ENCODE measurements around the gene B3GALNT1. TPM values are rescaled to one million over a fixed set of nuclear protein-coding genes. Genes with fewer than 3 reads are reported as not detected.

Gene B3GALNT1
- total RNA-seq, 1 donor from 2014 or later: 0.32 TPM

DNA sequence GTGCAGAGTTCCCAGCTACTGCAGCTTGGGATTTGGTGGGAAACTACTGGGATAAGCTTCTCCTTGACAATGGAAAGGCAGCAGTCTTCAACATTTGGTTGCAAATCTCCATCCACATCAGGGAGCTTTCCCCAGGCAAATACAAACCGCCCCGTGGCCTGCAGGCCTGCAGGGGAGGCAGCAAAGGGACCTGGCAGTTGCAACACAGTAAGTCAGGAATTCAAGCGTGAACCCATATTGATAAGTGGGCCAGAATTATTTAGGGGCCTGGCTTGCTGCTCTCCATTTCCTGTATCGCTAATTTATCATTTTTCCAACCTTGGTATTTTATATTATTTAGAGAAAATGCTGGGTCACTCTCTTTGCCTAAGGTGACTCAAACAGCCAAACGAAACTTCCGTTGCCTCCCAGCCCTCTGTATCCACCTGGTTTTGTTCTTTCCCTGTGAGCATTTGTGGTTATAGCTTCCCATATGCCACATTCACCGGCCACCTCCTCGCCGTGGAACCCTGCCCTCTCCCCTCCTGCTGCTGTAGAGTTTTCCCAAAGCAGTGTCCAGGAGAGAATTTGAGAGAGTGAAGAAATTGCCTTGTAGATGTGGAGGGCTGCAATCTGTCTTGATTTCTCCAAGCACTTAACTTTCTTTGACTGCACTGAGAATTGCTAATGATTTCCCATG, 34.8 kb downstream of the B3GALNT1 start:
- H3K36me3 Mint-ChIP-seq (ENCODE audit: low read depth): no peaks in the 10 kb centered on the region
- intact Hi-C loops (cut with micrococcal nuclease): loop anchor here (1.0 to 10.0 kb wide), 3 partner anchors 8 to 266 kb away; no protein-coding TSS in a partner anchor
- no peaks in the 10 kb centered on the region for H3K9me3 Mint-ChIP-seq
- no peak overlapping the region for H3K27ac Mint-ChIP-seq
- peaks cover 31% of the 10 kb centered on the region for H3K4me1 Mint-ChIP-seq (ENCODE audit: low read depth)
- H3K4me3 Mint-ChIP-seq (ENCODE audit: low read depth): no peak overlapping the region
- H3K27me3 Mint-ChIP-seq (ENCODE audit: low read depth): peaks cover 19% of the 10 kb centered on the region
- DNase-seq (ENCODE audit: low spot score): no peak

DNA sequence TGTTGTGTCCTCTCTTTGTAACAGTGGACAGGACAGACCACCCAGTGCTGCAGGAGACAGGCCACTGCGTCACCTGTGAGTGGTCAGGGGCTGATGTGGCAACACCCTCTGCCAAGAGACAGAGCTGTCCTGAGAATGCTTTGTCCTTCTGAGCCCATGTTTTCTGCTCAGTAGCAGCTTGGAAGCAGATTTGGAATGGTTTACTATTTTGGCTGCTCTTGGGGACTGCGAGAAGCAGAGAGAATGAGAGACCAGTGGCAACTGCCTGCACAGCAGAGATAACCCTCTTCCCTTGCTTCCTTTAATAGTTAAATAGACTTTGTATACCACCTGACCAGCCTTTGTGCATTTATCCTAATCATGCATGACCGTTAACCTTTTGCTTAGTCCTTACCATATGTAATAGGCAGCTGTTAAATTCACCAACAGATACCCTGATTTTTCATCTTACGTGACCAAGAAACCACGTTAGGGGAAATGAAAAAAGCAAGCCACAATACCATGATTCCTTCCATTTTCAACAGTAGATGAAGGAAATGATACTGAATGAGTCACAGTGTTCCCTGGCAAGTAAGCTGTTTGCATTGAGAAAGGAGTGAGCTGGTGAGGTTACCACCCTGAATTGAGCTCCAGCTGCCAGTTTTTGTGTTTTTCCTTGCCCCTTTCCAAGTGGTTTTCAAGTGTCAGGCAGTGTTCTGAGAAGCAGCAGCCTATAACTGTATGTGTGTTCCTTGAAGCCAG, 35.5 kb downstream of the B3GALNT1 start:
- no peak for DNase-seq (ENCODE audit: low spot score)
- no peak overlapping the region for H3K27ac Mint-ChIP-seq
- H3K9me3 Mint-ChIP-seq: no peaks in the 10 kb centered on the region
- H3K4me1 Mint-ChIP-seq (ENCODE audit: low read depth): peaks cover 31% of the 10 kb centered on the region
- intact Hi-C loops (cut with micrococcal nuclease): loop anchor here (1.0 to 10.0 kb wide), 3 partner anchors 9 to 265 kb away; no protein-coding TSS in a partner anchor
- no peaks in the 10 kb centered on the region for H3K36me3 Mint-ChIP-seq (ENCODE audit: low read depth)
- H3K4me3 Mint-ChIP-seq (ENCODE audit: low read depth): no peak overlapping the region
- peaks cover 14% of the 10 kb centered on the region for H3K27me3 Mint-ChIP-seq (ENCODE audit: low read depth)

DNA sequence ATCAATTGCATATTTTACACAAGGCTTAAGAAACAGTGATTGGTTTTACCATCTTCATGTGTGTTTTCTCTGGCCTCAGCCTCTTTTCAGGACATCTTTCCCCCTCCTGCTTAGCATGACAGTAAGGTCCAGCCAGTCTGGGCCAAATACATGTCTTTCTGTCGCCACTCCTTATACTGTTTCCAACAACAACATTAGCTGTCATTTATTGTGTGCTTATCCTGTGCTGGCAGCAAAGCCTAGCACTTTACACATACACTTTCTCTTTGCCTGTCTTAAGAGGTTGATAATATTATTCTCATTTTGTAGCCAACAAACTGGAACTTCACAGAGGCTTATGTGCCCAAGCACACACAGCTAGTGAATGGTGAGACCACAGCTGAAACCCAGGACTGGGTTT, 37.8 kb downstream of the B3GALNT1 start:
- Mint-ChIP-seq H3K27me3 (ENCODE audit: low read depth) (peaks cover 11% of the 10 kb centered on the region), H3K36me3 (ENCODE audit: low read depth) (no peaks in the 10 kb centered on the region), H3K4me3 (ENCODE audit: low read depth) (no peak overlapping the region), H3K9me3 (no peaks in the 10 kb centered on the region), H3K27ac (no peak overlapping the region), H3K4me1 (ENCODE audit: low read depth) (peaks cover 25% of the 10 kb centered on the region)
- intact Hi-C loops (cut with micrococcal nuclease): no loop called here
- no peak for DNase-seq (ENCODE audit: low spot score)

DNA sequence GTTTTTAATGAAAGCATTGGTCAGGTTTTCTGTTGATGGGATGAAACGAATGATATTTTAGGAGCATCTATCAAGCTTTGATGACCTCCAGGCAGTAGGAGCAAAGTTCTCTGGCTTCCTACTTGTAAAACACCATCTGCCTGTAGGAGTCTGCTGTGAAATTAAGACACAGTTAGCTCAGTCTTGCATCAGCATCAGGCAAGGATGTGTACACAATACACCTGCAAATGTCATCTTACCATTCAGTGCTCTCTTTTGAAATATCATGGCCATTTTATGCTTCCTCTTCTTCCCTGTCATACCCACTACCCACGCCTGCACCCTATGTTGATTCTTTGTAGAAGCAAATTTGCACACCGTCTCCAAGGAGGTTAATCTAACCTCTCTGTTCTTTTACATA, 38.2 kb downstream of the B3GALNT1 start:
- H3K4me1 Mint-ChIP-seq (ENCODE audit: low read depth): peaks cover 22% of the 10 kb centered on the region
- no peak overlapping the region for H3K4me3 Mint-ChIP-seq (ENCODE audit: low read depth)
- no peaks in the 10 kb centered on the region for H3K36me3 Mint-ChIP-seq (ENCODE audit: low read depth)
- no peak overlapping the region for H3K27ac Mint-ChIP-seq
- H3K27me3 Mint-ChIP-seq (ENCODE audit: low read depth): peaks cover 11% of the 10 kb centered on the region
- DNase-seq (ENCODE audit: low spot score): no peak
- no peaks in the 10 kb centered on the region for H3K9me3 Mint-ChIP-seq
- intact Hi-C loops (cut with micrococcal nuclease): no loop called here

DNA sequence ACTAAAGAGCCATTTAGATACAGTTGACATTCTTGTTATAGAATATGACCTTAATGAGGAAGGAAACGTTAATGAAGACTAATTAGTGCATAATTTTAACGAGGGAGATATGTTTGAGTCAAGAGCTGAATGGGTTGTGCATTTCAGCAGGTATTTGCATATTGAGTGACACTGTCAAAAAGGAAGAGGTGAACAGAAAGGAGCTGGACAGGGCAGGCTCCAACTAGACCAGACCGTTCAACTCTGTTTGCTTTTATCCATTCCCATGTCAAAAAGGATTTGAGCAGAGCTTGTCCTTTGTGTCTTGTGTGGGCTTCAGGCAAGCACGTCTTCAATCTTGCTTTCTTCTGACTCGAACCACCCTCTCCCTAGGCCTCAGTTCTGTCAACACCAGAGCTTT, 40.7 kb downstream of the B3GALNT1 start:
- H3K27me3 Mint-ChIP-seq (ENCODE audit: low read depth): peaks cover 11% of the 10 kb centered on the region
- no peak for DNase-seq (ENCODE audit: low spot score)
- H3K4me1 Mint-ChIP-seq (ENCODE audit: low read depth): peaks cover 11% of the 10 kb centered on the region
- intact Hi-C loops (cut with micrococcal nuclease): no loop called here
- no peak overlapping the region for H3K27ac Mint-ChIP-seq
- H3K9me3 Mint-ChIP-seq: no peaks in the 10 kb centered on the region
- no peak overlapping the region for H3K4me3 Mint-ChIP-seq (ENCODE audit: low read depth)
- H3K36me3 Mint-ChIP-seq (ENCODE audit: low read depth): no peaks in the 10 kb centered on the region

DNA sequence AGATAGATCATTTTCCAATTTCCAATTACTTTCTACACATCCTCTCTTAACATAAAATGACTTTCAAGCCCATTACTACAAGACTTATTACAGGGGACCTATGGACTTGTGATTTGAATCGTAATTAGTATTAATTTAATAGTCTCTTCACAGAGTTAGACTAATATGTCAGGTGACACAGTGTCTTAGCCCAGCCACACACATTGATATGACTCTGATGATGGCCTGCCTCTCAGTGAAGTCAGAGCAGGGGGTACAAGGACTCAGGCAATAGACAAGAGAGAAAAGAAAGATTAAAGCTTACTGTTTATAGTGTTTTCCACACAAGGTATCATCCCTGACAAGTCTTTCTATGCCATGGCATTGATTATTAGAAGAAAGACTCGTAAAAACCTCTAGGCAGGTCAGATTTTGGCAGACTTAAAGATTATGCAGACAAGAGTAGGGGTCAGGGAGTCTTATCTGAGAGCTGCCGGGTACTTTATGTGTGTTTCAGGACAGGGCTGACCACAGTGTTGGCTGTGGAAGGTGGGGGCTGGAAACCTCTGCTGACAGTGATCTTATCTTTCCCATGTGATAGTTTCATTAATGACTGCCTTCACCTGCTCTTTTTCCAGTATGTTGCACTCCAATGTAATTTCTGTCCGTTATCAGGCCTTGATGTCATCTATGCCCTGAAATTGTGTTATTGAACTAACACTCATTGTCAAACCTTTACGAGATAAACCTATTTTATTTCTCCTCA, 50.1 kb downstream of the B3GALNT1 start:
- Mint-ChIP-seq H3K9me3 (no peaks in the 10 kb centered on the region), H3K27ac (no peak overlapping the region), H3K27me3 (ENCODE audit: low read depth) (peaks cover 6% of the 10 kb centered on the region)

DNA sequence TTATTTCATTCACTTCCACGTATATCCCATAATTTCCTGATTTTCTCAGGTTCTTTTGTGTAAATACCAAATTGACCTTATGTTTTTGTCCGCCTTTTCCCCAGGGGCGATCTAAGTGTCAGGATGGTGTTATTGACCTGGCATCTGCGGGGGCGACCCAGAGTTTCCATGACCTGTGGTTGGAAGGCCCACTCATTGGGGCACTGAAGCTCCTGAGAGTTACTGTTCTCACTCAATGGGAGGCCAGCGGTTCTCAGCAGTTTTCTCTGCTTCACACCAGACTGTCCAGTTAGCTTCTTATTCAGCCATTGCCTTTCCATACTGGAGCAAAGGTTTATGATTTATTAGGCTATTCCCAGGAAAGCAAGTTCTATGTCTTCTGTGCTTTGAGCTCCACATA, 53.3 kb downstream of the B3GALNT1 start:
- intact Hi-C loops (cut with micrococcal nuclease): no loop called here
- Mint-ChIP-seq H3K27me3 (ENCODE audit: low read depth) (peaks cover 6% of the 10 kb centered on the region), H3K9me3 (no peaks in the 10 kb centered on the region), H3K27ac (no peak overlapping the region), H3K4me1 (ENCODE audit: low read depth) (no peaks in the 10 kb centered on the region), H3K4me3 (ENCODE audit: low read depth) (no peak overlapping the region), H3K36me3 (ENCODE audit: low read depth) (no peaks in the 10 kb centered on the region)
- DNase-seq (ENCODE audit: low spot score): no peak

More for the DNA sequence above, 50.1 kb downstream of the B3GALNT1 start:
- H3K4me3 Mint-ChIP-seq (ENCODE audit: low read depth): no peak overlapping the region
- no peaks in the 10 kb centered on the region for H3K36me3 Mint-ChIP-seq (ENCODE audit: low read depth)
- DNase-seq (ENCODE audit: low spot score): no peak
- H3K4me1 Mint-ChIP-seq (ENCODE audit: low read depth): no peaks in the 10 kb centered on the region
- intact Hi-C loops (cut with micrococcal nuclease): no loop called here

DNA sequence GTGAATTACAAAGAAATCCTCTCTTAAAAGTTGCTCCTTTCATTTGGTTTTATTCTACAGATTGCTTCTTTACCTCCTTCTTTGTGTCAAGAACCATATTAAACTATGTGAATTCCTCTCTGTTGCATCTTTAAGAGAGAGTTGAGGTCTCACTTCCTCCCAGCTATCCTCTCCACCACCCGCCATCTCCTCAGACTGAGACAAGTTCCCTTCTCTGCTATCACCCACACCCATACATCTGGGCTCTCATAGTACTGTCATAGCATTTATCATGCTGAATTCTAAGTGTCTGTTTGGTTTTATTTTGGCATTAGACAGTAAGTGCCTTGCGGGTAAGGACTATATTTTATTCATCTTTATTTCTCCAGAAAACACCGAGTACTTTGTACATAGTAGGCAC, 54.2 kb downstream of the B3GALNT1 start:
- Mint-ChIP-seq H3K9me3 (no peaks in the 10 kb centered on the region), H3K27ac (no peak overlapping the region), H3K4me1 (ENCODE audit: low read depth) (no peaks in the 10 kb centered on the region), H3K36me3 (ENCODE audit: low read depth) (no peaks in the 10 kb centered on the region), H3K4me3 (ENCODE audit: low read depth) (no peak overlapping the region), H3K27me3 (ENCODE audit: low read depth) (peaks cover 6% of the 10 kb centered on the region)
- DNase-seq (ENCODE audit: low spot score): no peak
- intact Hi-C loops (cut with micrococcal nuclease): no loop called here

DNA sequence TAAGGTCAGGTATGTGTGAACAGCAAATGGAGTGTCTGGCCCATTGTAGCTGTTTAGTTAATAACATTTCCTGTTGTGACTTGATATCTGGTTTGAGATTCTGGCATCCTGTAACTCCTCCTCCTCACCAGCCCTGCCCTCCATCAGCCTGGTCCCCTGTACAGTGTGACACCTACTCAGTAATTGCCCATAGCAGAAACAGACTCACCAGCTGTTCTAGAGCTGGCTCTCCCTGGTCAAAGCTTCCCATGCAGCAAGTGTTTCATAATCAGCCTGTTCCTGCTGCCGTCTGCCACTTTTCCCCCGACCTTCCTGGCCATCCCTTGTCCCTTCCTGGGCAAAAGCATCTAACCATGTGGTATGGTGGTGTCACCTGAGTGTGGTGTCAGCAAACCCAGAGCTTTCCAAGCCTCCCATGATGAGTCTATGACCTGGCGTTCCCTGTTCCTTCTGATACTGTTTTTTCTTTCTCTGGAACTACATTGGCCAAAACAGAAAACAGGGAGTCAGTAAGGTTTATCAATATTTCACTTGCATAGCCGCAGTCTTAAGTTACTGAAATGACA, 55.4 kb downstream of the B3GALNT1 start:
- no peak overlapping the region for H3K4me3 Mint-ChIP-seq (ENCODE audit: low read depth)
- no peak for DNase-seq (ENCODE audit: low spot score)
- no peaks in the 10 kb centered on the region for H3K36me3 Mint-ChIP-seq (ENCODE audit: low read depth)
- no peaks in the 10 kb centered on the region for H3K9me3 Mint-ChIP-seq
- intact Hi-C loops (cut with micrococcal nuclease): no loop called here
- H3K27ac Mint-ChIP-seq: no peak overlapping the region
- no peaks in the 10 kb centered on the region for H3K4me1 Mint-ChIP-seq (ENCODE audit: low read depth)
- H3K27me3 Mint-ChIP-seq (ENCODE audit: low read depth): peaks cover 6% of the 10 kb centered on the region

DNA sequence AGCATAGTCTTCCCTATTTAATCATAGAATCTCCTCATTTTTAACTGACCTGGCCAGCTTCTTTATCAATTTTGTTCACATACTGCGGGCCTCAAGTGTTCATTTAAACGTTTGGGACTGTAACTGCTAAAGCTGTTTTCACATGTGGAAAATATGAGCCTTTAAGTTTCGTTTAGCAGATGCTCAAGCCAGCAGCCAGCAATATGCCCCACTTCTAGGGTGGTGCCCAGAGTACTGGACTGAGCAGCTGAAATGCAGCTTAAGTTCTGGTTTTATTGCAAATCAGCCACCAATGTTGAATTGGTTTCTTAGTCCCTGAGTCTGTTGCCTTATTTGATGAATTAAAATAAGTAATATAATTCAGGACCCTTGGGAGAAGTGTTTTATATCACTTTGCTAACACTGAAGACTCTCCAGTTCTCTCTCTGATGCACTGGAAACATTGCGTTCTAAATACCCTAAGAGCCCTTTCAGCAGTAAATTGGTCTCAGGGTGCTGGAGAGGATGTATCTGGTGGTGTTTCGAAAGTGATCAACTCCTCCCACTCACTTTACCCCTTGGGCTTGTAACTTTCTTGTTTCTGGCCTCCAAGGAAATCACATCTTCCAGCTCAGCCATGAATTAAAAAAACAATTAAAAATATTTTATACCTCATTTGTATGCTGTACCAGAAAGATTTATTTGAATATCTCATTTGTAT, 61.7 kb downstream of the B3GALNT1 start:
- Mint-ChIP-seq H3K4me3 (ENCODE audit: low read depth) (no peak overlapping the region), H3K4me1 (ENCODE audit: low read depth) (no peaks in the 10 kb centered on the region), H3K36me3 (ENCODE audit: low read depth) (no peaks in the 10 kb centered on the region), H3K27me3 (ENCODE audit: low read depth) (no peaks in the 10 kb centered on the region), H3K27ac (no peak overlapping the region), H3K9me3 (peaks cover 3% of the 10 kb centered on the region)
- DNase-seq (ENCODE audit: low spot score): no peak
- intact Hi-C loops (cut with micrococcal nuclease): no loop called here

DNA sequence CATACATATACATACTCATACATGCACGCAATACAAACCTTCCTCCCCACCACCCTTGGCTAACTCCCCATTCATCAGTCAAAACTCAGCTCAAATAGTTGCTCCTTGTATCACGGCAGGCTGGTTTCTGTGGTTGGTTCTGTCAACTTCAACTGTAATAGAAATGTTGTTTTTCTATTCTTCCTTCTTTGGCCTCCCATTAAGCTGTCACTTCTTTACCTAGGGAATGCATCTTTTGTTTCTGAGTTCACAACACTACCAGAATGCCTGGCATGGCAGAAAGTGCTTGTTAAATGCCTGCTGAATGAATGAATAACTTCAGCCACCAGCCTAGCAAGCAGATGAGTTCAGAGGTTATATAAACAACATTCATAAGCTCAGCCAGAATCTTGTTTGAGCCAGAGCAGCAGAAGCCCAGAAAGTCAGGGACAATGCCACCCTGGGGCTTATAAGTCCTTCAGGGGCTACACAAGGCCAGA, 63.1 kb downstream of the B3GALNT1 start:
- H3K27ac Mint-ChIP-seq: no peak overlapping the region
- no peak for DNase-seq (ENCODE audit: low spot score)
- H3K36me3 Mint-ChIP-seq (ENCODE audit: low read depth): no peaks in the 10 kb centered on the region
- no peak overlapping the region for H3K4me3 Mint-ChIP-seq (ENCODE audit: low read depth)
- no peaks in the 10 kb centered on the region for H3K4me1 Mint-ChIP-seq (ENCODE audit: low read depth)
- no peaks in the 10 kb centered on the region for H3K27me3 Mint-ChIP-seq (ENCODE audit: low read depth)
- intact Hi-C loops (cut with micrococcal nuclease): no loop called here
- H3K9me3 Mint-ChIP-seq: peaks cover 3% of the 10 kb centered on the region

DNA sequence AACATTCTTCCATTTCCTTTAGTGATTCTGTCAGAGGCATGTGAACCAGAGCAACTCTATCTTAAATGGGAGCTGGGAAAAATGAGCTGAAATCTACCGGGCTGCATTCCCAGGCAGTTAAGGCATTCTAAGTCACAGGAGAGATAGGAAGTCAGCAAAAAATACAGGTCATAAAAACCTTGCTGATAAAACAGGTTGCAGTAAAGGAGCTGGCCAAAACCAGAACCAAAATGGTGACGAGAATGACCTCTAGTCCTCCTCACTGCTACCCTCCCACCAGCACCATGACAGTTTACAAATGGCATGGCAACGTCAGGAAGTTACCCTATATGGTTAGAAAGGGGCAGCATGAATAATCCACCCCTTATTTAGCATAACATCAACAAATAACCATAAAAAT, 66.4 kb downstream of the B3GALNT1 start:
- Mint-ChIP-seq H3K9me3 (peaks cover 12% of the 10 kb centered on the region), H3K27ac (no peak overlapping the region), H3K4me3 (ENCODE audit: low read depth) (no peak overlapping the region), H3K36me3 (ENCODE audit: low read depth) (no peaks in the 10 kb centered on the region), H3K27me3 (ENCODE audit: low read depth) (no peaks in the 10 kb centered on the region), H3K4me1 (ENCODE audit: low read depth) (peaks cover 15% of the 10 kb centered on the region)
- DNase-seq (ENCODE audit: low spot score): no peak
- intact Hi-C loops (cut with micrococcal nuclease): loop anchor here (5.0 kb wide), 1 partner anchor 34 kb away; no protein-coding TSS in a partner anchor

Data from activated T-helper 2 cell treated with anti-CD3 and anti-CD28 coated beads, Interferon-gamma antibody, Interleukin-2, Interleukin-4, amounts not matched to agents 10 μg/mL and 5 μg/mL and 100 μg/mL, durations not matched to agents 14 hours and 24 hours and 36 hours (primary cell).